ENCODE data around the gene LIN7A. TPM values are rescaled to one million over a fixed set of nuclear protein-coding genes. Genes with fewer than 3 reads are reported as not detected.
"Not testable (repeated sequence)": the region's sequence is repeated elsewhere in the genome, so short reads cannot be mapped to it uniquely, and the experiment has no call there.

Gene LIN7A
- total RNA-seq, 2 experiments from 2014 or later: not detected

DNA sequence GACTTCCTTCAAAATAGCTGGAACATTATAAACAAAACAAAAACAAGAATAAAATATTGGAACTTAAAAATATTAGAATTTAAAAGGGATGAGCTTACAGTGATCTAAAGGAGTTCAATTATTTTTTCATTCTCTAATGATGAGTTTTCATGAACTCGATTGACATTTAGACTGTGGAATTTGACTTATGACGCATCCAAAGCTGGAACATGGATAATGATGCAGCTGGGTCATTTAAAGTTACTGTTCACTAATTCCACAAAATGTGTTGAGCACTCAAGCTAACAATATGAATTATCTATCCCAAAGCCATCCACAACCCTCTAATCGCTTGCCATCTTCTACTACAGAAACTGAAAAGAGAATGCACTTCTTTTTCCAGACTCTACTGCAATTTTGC is 42.5 kb downstream of the LIN7A start:
- no peaks in the 10 kb centered on the region for H3K36me3 Mint-ChIP-seq (ENCODE audit: low read depth)
- ChIA-PET CTCF (no interaction called here), POLR2A (no interaction called here)
- DNase-seq: no peak
- peaks cover 8% of the 10 kb centered on the region for H3K9me3 Mint-ChIP-seq
- H3K27ac Mint-ChIP-seq: no peak overlapping the region
- no peaks in the 10 kb centered on the region for H3K27me3 Mint-ChIP-seq
- no peaks in the 10 kb centered on the region for H3K4me1 Mint-ChIP-seq
- H3K4me3 Mint-ChIP-seq: no peak overlapping the region

DNA sequence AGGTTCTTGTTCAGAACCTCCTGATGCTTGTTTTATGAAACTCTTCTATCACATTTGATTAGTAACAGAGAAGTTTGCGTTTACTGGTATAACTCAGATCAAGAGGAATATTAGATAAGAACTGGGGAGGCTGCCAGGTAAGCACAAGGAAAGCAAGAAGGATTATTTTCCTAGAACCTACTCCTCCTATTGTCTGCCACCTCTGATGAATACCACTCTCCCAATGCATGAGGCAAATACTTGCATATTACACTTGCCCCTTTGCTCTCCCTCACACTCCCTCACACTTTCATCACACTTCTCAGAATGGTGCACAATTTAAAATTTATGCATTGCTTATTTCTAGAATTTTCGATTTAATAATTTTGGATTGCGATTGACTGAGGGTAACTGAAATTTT is 43.6 kb downstream of the LIN7A start:
- no peaks in the 10 kb centered on the region for H3K27me3 Mint-ChIP-seq
- no peaks in the 10 kb centered on the region for H3K4me1 Mint-ChIP-seq
- no peak overlapping the region for H3K4me3 Mint-ChIP-seq
- DNase-seq: no peak
- peaks cover 3% of the 10 kb centered on the region for H3K9me3 Mint-ChIP-seq
- ChIA-PET CTCF (no interaction called here), POLR2A (no interaction called here)
- H3K36me3 Mint-ChIP-seq (ENCODE audit: low read depth): no peaks in the 10 kb centered on the region
- no peak overlapping the region for H3K27ac Mint-ChIP-seq

DNA sequence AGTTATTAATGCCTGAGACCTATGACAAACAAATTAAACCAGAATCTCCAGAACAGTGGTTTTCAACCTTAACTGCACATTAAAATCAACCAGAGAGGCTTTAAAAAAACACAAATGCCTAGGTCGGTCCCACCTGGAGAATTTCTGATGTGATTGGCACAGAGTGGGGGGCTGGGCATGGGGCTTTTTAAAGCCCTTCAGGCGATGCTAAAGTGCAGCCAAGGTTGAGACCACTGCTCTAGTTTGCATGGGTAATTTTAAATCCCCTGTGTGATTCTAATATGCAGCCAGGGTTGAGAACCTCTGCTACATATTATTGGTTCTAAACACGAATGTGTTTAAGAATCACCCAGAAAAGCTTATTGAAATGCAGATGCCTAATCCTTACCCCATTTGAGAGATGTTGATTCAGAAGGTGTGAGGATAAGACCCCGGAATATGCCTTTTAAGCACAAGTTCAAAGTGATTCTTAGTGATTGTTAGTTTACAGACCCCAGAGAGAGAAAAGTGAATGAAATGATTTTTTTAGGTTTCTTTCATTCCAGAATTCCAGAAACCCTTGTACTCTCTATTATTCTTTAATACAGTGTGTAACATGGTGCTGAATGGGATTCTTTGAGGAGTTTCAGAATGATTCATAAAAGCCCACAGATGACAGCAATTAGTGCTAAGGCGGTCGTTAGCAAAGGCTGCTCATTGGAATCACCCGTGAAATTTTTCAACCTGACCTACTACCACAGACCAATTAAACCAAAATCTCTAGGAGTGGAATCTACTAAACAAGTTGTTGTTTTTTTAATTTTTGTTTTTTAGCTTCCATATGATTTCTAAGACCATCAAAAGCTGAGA is 44.9 kb downstream of the LIN7A start:
- Mint-ChIP-seq H3K9me3 (peaks cover 3% of the 10 kb centered on the region), H3K27ac (no peak overlapping the region), H3K36me3 (ENCODE audit: low read depth) (no peaks in the 10 kb centered on the region), H3K27me3 (no peaks in the 10 kb centered on the region), H3K4me3 (no peak overlapping the region), H3K4me1 (no peaks in the 10 kb centered on the region)
- ChIA-PET POLR2A (no interaction called here), CTCF (no interaction called here)
- DNase-seq: no peak

DNA sequence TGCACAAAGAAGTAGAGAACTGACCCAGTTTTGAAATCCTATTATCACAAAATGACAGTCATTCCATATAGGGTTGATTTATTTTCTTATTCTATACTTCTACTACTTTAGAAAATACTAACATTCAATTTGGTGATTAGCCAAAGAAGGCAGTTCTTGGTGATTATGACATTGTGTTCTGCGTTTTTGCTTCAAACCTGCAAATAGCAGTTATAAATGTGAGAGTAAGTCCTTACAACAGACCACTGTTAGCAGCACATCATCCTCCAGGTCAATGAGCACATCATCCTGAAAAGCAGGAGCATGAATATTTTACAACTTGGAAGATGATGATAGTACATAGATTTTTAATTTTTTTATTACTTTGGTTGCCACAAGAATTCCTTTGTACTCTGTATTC is 53.1 kb downstream of the LIN7A start:
- DNase-seq: no peak
- no peaks in the 10 kb centered on the region for H3K36me3 Mint-ChIP-seq (ENCODE audit: low read depth)
- peaks cover 5% of the 10 kb centered on the region for H3K9me3 Mint-ChIP-seq
- CTCF ChIA-PET: no interaction called here
- H3K4me1 Mint-ChIP-seq: no peaks in the 10 kb centered on the region
- H3K4me3 Mint-ChIP-seq: no peak overlapping the region
- H3K27ac Mint-ChIP-seq: no peak overlapping the region
- H3K27me3 Mint-ChIP-seq: no peaks in the 10 kb centered on the region
- POLR2A ChIA-PET: no interaction called here

DNA sequence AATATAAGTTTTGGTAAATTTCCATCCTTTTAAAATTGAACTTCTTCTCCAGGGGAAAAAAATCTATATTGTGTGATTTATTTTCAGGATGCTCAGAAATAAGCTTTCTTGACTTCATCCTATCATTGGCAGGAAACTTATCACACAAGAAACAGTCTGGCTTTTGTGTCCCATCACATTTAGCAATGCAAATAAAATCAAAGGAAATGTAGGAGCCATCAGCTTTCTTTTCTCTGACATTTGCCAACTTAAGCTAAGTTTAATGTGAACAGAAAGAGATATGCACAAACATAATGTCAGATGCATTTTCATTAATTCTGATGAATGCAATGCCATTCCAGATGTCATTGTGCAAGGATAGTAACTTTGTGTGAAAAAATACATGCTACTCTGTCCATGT is 56.6 kb downstream of the LIN7A start:
- POLR2A ChIA-PET: no interaction called here
- no peaks in the 10 kb centered on the region for H3K4me1 Mint-ChIP-seq

DNA sequence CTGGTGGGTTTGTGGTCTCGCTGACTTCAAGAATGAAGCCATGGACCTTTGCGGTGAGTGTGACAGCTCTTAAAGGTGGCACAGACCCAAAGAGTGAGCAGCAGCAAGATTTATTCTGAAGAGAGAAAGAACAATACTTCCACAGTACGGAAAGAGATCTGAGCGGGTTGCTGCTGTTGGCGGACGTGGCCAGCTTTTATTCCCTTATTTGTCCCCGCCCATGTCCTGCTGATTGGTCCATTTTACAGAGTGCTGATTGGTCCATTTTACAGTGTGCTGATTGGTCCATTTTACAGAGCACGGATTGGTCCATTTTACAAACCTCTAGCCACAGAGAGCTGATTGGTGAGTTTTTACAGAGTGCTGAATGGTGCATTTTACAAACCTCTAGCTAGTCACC is 59.3 kb downstream of the LIN7A start:
- H3K36me3 Mint-ChIP-seq (ENCODE audit: low read depth); H3K4me3 Mint-ChIP-seq; CTCF ChIA-PET; H3K9me3 Mint-ChIP-seq; DNase-seq; H3K27me3 Mint-ChIP-seq; H3K27ac Mint-ChIP-seq; H3K4me1 Mint-ChIP-seq: not testable (repeated sequence)
- POLR2A ChIA-PET: interaction anchor here (0.5 kb wide), 1 partner anchor 24 kb away, joined by 3 read pairs; no protein-coding TSS in a partner anchor

More for the DNA sequence above, 56.6 kb downstream of the LIN7A start:
- DNase-seq: no peak
- no peaks in the 10 kb centered on the region for H3K27me3 Mint-ChIP-seq
- CTCF ChIA-PET: no interaction called here
- H3K9me3 Mint-ChIP-seq: peaks cover 12% of the 10 kb centered on the region
- no peaks in the 10 kb centered on the region for H3K36me3 Mint-ChIP-seq (ENCODE audit: low read depth)
- no peak overlapping the region for H3K4me3 Mint-ChIP-seq
- no peak overlapping the region for H3K27ac Mint-ChIP-seq

DNA sequence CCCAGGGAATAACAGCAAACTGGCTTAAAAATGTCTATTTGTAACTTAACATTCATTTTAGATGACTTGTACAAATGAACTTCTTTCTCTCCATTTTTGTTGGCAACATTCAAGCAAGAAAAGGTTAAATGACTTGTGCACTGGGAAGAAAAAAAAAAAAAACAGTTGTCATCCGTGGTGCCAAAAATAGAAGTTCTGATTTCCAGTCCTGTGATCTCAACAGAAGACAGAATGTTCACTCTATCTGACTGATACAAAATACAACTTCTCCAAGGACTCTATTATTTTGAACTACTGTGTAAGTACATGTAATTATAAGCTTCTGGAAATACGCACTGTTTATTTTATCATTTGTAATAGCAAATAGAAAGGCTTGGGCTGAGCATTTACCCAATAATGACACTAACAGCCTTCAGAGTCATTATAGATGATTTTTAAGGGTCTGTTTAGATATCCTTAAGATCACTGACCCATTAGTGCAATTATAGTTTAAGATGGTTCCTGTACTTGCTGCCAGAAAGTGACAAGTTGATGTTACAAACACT is 59.9 kb downstream of the LIN7A start:
- Mint-ChIP-seq H3K36me3 (ENCODE audit: low read depth) (no peaks in the 10 kb centered on the region), H3K9me3 (peaks cover 7% of the 10 kb centered on the region), H3K4me1 (no peaks in the 10 kb centered on the region), H3K27ac (no peak overlapping the region), H3K4me3 (no peak overlapping the region), H3K27me3 (no peaks in the 10 kb centered on the region)
- ChIA-PET CTCF (no interaction called here), POLR2A (no interaction called here)
- no peak for DNase-seq

DNA sequence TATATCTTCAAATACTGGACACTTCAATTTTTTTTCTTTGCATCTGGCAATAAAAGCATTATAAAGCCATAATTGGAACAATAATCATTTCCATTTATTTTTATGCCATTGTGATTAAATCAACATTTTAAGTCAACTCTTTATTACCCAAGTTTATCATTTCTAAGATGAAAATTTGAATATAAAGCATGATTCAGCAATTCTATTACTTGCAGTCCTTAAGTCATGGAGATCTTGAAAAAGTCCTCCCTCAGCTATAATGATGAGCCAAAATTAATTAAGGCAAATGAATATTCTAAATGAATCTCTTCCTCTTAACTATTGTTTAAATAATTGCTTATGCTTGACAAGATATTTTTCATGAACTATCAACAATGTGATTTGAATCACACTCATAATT is 65.7 kb downstream of the LIN7A start:
- H3K27me3 Mint-ChIP-seq: no peaks in the 10 kb centered on the region
- H3K36me3 Mint-ChIP-seq (ENCODE audit: low read depth): no peaks in the 10 kb centered on the region
- no peak for DNase-seq
- no peaks in the 10 kb centered on the region for H3K4me1 Mint-ChIP-seq
- H3K9me3 Mint-ChIP-seq: no peaks in the 10 kb centered on the region
- ChIA-PET POLR2A (no interaction called here), CTCF (no interaction called here)
- H3K4me3 Mint-ChIP-seq: no peak overlapping the region
- H3K27ac Mint-ChIP-seq: no peak overlapping the region

DNA sequence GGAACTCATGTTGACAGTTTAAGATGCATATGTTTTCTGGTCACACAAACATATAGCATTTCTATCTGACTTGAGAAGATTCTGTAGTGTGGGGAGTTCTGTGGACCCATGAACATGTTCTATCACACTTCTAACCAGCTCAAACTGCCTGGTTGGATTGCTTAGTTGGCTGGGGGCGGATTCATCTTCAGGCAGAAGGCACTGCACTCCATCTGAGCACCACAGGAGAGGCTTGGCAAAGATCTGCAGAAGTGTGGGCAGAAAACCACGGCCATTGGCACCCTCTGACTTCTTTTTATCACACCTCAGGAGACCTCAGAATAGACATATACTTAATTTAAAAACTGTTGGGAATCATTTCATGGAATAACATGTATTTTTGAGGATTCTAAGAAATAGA is 68.5 kb downstream of the LIN7A start:
- Mint-ChIP-seq H3K27ac (no peak overlapping the region), H3K4me1 (no peaks in the 10 kb centered on the region), H3K27me3 (no peaks in the 10 kb centered on the region), H3K9me3 (peaks cover 5% of the 10 kb centered on the region), H3K4me3 (no peak overlapping the region), H3K36me3 (ENCODE audit: low read depth) (no peaks in the 10 kb centered on the region)
- CTCF ChIA-PET: no interaction called here
- no peak for DNase-seq
- POLR2A ChIA-PET: no interaction called here

DNA sequence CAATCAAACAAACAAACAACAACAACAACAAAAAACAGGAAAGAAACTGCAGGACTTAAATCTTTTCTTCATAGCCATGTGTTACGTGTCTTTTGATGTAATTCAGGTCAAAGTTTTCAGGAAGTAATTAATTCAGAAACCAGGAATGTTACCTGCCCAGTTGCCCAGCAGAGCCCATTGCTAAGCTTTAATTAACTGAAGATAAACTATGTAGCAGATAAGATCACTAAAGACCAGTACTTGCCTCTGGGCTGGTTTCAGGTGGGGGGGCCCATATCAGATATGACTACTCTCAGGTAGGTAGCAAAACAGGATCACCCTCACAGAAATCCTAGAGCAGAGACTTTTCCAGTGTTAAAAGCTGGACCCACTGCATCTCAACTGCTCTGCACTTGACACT is 69.2 kb downstream of the LIN7A start:
- Mint-ChIP-seq H3K4me1 (no peaks in the 10 kb centered on the region), H3K9me3 (peaks cover 5% of the 10 kb centered on the region), H3K27ac (no peak overlapping the region), H3K27me3 (no peaks in the 10 kb centered on the region), H3K4me3 (no peak overlapping the region), H3K36me3 (ENCODE audit: low read depth) (no peaks in the 10 kb centered on the region)
- DNase-seq: no peak
- POLR2A ChIA-PET: no interaction called here
- CTCF ChIA-PET: no interaction called here

DNA sequence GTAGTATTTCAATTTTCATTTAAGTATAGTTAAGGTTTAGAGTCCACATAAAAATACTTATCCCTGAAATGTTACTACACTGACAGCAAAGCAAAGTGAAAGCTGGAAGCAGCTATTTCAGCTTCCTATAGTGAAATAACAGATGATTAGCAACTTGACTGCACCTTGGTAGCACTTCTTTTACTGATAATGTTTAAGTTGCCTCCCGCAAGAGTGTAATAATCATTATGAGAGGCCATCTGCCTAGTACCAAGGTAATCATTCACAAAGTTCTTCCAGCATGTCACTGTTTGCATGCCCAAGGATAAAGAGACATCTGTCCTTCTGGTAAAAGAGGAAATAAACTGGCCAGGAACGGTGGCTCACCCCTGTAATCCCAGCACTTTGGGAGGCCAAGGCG is 69.8 kb downstream of the LIN7A start:
- H3K4me3 Mint-ChIP-seq: no peak overlapping the region
- no peaks in the 10 kb centered on the region for H3K27me3 Mint-ChIP-seq
- no peaks in the 10 kb centered on the region for H3K36me3 Mint-ChIP-seq (ENCODE audit: low read depth)
- DNase-seq: no peak
- CTCF ChIA-PET: no interaction called here
- peaks cover 5% of the 10 kb centered on the region for H3K9me3 Mint-ChIP-seq
- POLR2A ChIA-PET: no interaction called here
- no peaks in the 10 kb centered on the region for H3K4me1 Mint-ChIP-seq
- H3K27ac Mint-ChIP-seq: no peak overlapping the region

DNA sequence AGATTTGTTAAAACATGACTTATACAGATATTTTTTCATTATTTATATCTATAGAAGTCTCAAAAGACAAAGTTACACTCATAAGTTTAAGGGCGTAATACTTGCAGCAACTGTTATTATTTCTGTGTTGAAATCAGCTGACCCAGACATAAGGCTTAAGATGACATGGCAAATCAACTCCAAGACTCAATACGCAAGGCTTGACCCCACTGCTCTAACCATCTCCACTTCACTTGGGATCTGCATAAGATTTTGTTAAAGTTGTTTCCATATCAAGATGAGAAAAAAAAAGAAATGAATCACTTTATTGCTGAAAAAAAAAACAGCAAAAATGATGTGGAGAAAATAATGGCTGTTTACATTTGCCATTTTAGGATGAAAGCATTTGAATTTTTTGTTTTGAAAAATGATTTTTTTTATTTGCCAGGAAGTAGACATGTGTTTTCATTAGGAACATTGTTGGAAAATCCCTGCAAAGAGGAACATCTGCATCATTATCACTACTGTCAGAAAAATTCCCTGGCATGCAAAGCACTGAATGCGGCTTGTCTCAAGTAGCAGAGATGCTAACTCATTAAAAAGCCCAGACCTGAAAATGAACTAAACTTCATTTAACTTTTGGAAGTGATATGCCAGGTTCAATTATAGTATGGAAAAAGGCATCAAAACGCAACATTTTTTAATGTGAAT is 73.5 kb downstream of the LIN7A start:
- no peak for DNase-seq
- H3K36me3 Mint-ChIP-seq (ENCODE audit: low read depth): no peaks in the 10 kb centered on the region
- POLR2A ChIA-PET: no interaction called here
- CTCF ChIA-PET: no interaction called here
- no peak overlapping the region for H3K27ac Mint-ChIP-seq
- H3K4me1 Mint-ChIP-seq: no peaks in the 10 kb centered on the region
- no peak overlapping the region for H3K4me3 Mint-ChIP-seq
- H3K27me3 Mint-ChIP-seq: no peaks in the 10 kb centered on the region
- peaks cover 5% of the 10 kb centered on the region for H3K9me3 Mint-ChIP-seq

DNA sequence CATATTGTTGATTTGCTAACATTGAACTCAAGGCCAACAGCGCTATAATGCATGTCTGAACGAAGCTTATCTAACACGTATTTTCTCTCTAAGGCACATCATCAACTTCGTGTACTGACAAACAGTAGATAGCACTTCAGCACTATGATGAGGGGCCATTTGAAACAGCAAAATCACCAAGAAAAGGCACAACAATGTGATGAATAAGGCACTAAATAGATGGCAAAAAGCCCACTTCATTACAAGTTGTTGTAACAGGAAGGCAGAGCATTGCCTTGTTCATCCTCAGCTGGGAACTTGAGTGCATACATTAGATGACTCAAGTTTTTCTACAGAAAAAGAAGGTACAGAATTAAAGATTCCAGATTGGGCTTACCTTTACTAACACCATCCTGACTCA is 75.2 kb downstream of the LIN7A start:
- no peaks in the 10 kb centered on the region for H3K27me3 Mint-ChIP-seq
- POLR2A ChIA-PET: no interaction called here
- CTCF ChIA-PET: no interaction called here
- no peak for DNase-seq
- H3K4me3 Mint-ChIP-seq: no peak overlapping the region
- no peak overlapping the region for H3K27ac Mint-ChIP-seq
- no peaks in the 10 kb centered on the region for H3K36me3 Mint-ChIP-seq (ENCODE audit: low read depth)
- peaks cover 5% of the 10 kb centered on the region for H3K9me3 Mint-ChIP-seq
- H3K4me1 Mint-ChIP-seq: no peaks in the 10 kb centered on the region
